Spleen (tissue), 11 donors: Measurements from ENCODE around the gene PPP1R13B. TPM values are rescaled to one million over a fixed set of nuclear protein-coding genes. Genes with fewer than 3 reads are reported as not detected.

Experiments
- DNase-seq: peaks from one replicate; pipeline ENCODE4 v3.0.0-alpha.2; 2020
- H3K27ac ChIP-seq, 8 donors: fragments of 200-600 bp; sonication (generic) in 7 of 8; 1 replicate in 4 of 8; 2 replicates in 4 of 8; pipeline versions ENCODE4 v1.5.0 to v1.8.0; 2016 to 2021; ENCODE audit warnings: inconsistent platforms in 4 of 8, mild to moderate bottlenecking in 4 of 8, moderate library complexity in 1 of 8
- H3K27me3 ChIP-seq, 7 donors: fragments of 200-600 bp; sonication (generic) in 6 of 7; replicated peaks in 1 of 7; 1 replicate in 4 of 7; 2 replicates in 3 of 7; pipeline versions ENCODE4 v1.5.0 to v1.8.0; 2016 to 2021; ENCODE audit warnings: inconsistent platforms in 3 of 7, mild to moderate bottlenecking in 1 of 7
- H3K36me3 ChIP-seq, 6 donors: fragments of 200-600 bp; sonication (generic) in 5 of 6; 1 replicate in 4 of 6; 2 replicates in 2 of 6; pipeline versions ENCODE4 v1.5.0 to v1.8.0; 2016 to 2021; ENCODE audit warnings: inconsistent platforms in 2 of 6
- H3K4me1 ChIP-seq, 6 donors: fragments of 200-600 bp; sonication (generic) in 5 of 6; 1 replicate in 3 of 6; 2 replicates in 3 of 6; pipeline versions ENCODE4 v1.5.0 to v1.8.0; 2016 to 2021; ENCODE audit warnings: inconsistent platforms in 3 of 6
- H3K4me3 ChIP-seq, 8 donors: fragments of 200-600 bp; sonication (generic) in 7 of 8; 1 replicate in 4 of 8; 2 replicates in 4 of 8; pipeline versions ENCODE4 v1.5.0 to v1.8.0; 2016 to 2021; ENCODE audit warnings: inconsistent platforms in 4 of 8, mild to moderate bottlenecking in 4 of 8, moderate library complexity in 2 of 8
- H3K9me3 ChIP-seq, 8 donors: fragments of 200-600 bp; sonication (generic) in 7 of 8; 1 replicate in 4 of 8; 2 replicates in 4 of 8; pipeline versions ENCODE4 v1.5.0 to v1.8.0; 2016 to 2021; ENCODE audit warnings: inconsistent platforms in 4 of 8
- POLR2A ChIP-seq, 3 donors: fragments of 450-650 bp; IDR thresholded peaks; one replicate each; pipeline ENCODE4 v1.5.1; 2017; ENCODE audit warnings: antibody characterized with exemption in 3 of 3, mild to moderate bottlenecking in 1 of 3
- POLR2AphosphoS5 ChIP-seq, 3 donors: sonication (generic); formaldehyde crosslinking; IDR thresholded peaks; one replicate each; pipeline ENCODE4 v1.5.1; 2017; ENCODE audit warnings: antibody characterized with exemption in 3 of 3
- WGBS, 5 donors: extraction: QIAGEN DNeasy Blood & Tissue Kit in 3 of 5; methylation state at CpG; one replicate each; pipeline versions ENCODE4 v1.1.5 to v1.1.7; 2013 to 2018; 5-methylcytosine and 5-hydroxymethylcytosine counted together
- intact Hi-C: fragments of 100-400 bp; cut with DNase I; formaldehyde crosslinking; loops from one replicate; pipeline ENCODE4 v1.15.0; 2023; ENCODE audit warnings: low total_unique reads
- polyA plus RNA-seq, 3 donors: library from polyadenylated mRNA; stranded (reverse); fragments of 200-250 nt; gene quantifications; one replicate each; pipeline ENCODE4 v1.2.1, GENCODE V29; 2013
- total RNA-seq, 7 donors: library from RNA; depleted of rRNA in 3 of 7; stranded (reverse); fragments of >200 nt in 3 of 7; fragmentation: NEBNext Ultra II Directional in 4 of 7; extraction: Animal tissue kit (Norgen Biotek cat#: 25700) in 4 of 7; gene quantifications; one replicate each; pipeline versions ENCODE4 v1.1.0 to v1.2.1, GENCODE V29; 2016 to 2021
- TF ChIP-seq, protein P1 (sequence below), 11 experiments: fragments of 200-600 bp in 7 of 11; fragments of 450-650 bp in 4 of 11; sonication (generic) in 4 of 11; IDR thresholded peaks in 8 of 11; conservative IDR thresholded peaks in 3 of 11; 1 replicate in 7 of 11; 2 replicates in 4 of 11; pipeline versions ENCODE4 v1.4.0 to v1.8.0; 2016 to 2021; ENCODE audit warnings: antibody characterized with exemption in 11 of 11, inconsistent platforms in 4 of 11, mild to moderate bottlenecking in 1 of 11
- donor health status: healthy with polysubstance abuse.
- donor health status: DM: no; HTN: no; CAD: no; lungs with moderate emphysema.
- donor health status: DM: no; HTN: no; CAD: no.
- donor health status: Bipolar disorder and iron deficiency.
- donor health status: healthy.
- donor health status: DM: no; HTN: no; CAD: no.
- donor health status: DM: yes; HTN: yes; CAD: no.

Gene PPP1R13B
- total and polyA plus RNA-seq, 10 donors = 5.7 to 95.3 (median 36.6) TPM

DNA sequence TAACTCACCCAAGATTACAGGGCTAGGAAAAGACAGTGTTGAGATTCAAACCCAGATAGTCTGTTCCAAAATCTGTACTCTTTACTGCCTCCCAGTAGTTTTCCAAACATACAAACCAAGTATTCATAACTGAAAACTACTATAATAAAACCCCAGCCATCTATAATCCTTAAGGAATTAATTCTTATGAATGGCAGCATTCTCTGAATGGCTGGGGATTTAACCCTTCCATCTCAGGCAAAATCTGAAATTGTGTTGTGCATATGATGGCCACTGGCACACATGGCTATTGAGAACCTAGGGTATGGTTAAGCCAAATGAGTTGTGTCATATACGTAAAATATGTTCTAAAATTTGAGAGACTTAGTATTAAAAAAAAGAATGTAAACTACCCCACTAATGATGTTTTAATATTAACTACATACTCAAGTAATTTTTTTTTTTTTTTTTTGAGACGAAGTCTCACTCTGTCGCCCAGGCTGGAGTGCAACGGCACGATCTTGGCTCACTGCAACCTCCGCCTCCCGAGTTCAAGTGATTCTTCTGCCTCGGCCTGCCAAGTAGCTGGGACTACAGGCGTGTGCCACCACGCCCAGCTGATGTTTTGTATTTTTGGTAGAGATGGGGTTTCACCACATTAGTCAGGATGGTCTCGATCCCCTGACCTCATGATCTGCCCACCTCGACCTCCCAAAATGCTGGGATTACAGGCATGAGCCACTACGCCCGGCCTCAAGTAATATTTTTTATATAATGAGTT lies 16.7 kb downstream of the PPP1R13B start:
- H3K4me1 ChIP-seq = peaks cover 0 to 30% (median 13%) of the 10 kb centered on the region in 6 donors
- DNase-seq = peak; percentile 19
- TF ChIP-seq POLR2A (IDR thresholded peaks at IDR 0.05) = no peak
- no peak for TF ChIP-seq POLR2AphosphoS5 (IDR thresholded peaks at IDR 0.05)
- TF ChIP-seq, protein P1, sequence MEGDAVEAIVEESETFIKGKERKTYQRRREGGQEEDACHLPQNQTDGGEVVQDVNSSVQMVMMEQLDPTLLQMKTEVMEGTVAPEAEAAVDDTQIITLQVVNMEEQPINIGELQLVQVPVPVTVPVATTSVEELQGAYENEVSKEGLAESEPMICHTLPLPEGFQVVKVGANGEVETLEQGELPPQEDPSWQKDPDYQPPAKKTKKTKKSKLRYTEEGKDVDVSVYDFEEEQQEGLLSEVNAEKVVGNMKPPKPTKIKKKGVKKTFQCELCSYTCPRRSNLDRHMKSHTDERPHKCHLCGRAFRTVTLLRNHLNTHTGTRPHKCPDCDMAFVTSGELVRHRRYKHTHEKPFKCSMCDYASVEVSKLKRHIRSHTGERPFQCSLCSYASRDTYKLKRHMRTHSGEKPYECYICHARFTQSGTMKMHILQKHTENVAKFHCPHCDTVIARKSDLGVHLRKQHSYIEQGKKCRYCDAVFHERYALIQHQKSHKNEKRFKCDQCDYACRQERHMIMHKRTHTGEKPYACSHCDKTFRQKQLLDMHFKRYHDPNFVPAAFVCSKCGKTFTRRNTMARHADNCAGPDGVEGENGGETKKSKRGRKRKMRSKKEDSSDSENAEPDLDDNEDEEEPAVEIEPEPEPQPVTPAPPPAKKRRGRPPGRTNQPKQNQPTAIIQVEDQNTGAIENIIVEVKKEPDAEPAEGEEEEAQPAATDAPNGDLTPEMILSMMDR (IDR thresholded peaks at IDR 0.05 in 8 of 11, conservative IDR thresholded peaks at IDR 0.05 in 3 of 11) = no peak
- H3K27me3 ChIP-seq = no peaks in the 10 kb centered on the region
- no peaks in the 10 kb centered on the region for H3K36me3 ChIP-seq
- 86 to 94% (median 89%) methylated on average over 14 of the region's 14 CpGs for WGBS, 5 donors
- H3K27ac ChIP-seq = no peak overlapping the region
- H3K4me3 ChIP-seq = no peak overlapping the region
- intact Hi-C loops = no loop called here
- no peaks in the 10 kb centered on the region for H3K9me3 ChIP-seq

DNA sequence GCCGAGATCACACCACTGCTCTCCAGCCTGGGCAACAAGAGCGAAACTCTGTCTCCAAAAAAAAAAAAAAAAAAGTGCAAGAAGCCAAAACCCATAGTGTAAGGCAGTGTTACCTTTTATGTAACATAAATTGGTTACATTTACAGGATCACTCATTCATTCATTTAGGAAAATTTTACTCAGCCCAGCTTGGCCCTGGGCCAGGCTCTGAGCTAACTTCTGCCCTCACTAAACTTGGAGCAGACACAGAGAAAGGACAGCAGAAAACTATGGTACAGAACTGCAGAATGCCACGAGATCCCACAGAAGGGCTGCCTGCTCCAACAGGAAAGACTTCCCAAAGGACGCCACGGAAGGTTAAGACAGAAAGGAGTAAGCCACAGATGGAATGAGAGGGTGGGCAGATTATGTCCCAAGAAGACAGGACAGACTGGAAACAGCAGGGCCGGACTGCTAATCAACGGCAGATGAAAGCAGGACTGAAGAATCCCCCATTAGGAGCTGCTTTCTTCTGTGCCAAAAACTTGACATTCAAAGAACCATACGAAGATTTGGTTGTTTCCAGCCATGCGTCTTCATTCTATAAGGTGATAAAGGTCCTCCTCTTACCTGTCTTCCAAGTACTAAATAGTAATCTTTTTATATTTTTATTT lies 18.9 kb downstream of the PPP1R13B start:
- WGBS, 5 donors = 63 to 78% (median 75%) methylated on average over 9 of the region's 9 CpGs
- Histone ChIP-seq H3K36me3 (no peaks in the 10 kb centered on the region), H3K27ac (peak overlapping the region in 3 of 8 donors; percentile 14 to 28 (median 20)), H3K27me3 (no peaks in the 10 kb centered on the region), H3K9me3 (no peaks in the 10 kb centered on the region), H3K4me3 (no peak overlapping the region), H3K4me1 (peaks cover 0 to 46% (median 16%) of the 10 kb centered on the region in 6 donors)
- TF ChIP-seq, protein P1 (IDR thresholded peaks at IDR 0.05 in 8 of 11, conservative IDR thresholded peaks at IDR 0.05 in 3 of 11) = no peak
- intact Hi-C loops = no loop called here
- DNase-seq = no peak

DNA sequence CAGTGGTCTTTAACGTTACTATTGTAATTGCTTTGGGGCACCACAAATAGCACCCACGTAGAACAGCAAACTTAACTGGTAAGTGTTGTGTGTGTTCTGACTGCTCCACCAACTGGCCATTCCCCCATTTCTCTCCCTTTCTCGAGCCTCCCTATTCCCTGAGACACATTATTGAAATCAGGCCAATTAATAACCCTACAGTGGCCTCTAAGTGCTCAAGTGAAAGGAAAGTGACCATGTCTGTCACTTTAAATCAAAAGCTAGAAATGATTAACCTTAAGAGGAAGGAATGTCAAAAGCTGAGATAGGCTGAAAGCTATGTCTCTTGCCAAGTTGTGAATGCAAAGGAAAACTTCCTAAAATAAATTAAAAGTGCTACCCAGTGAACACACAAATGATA lies 22.3 kb downstream of the PPP1R13B start:
- H3K36me3 ChIP-seq = no peaks in the 10 kb centered on the region
- intact Hi-C loops = no loop called here
- no peak overlapping the region for H3K4me3 ChIP-seq
- no peaks in the 10 kb centered on the region for H3K9me3 ChIP-seq
- H3K4me1 ChIP-seq = peaks cover 11 to 66% (median 30%) of the 10 kb centered on the region in 6 donors
- H3K27me3 ChIP-seq = no peaks in the 10 kb centered on the region
- no peak overlapping the region for H3K27ac ChIP-seq
- DNase-seq = no peak
- TF ChIP-seq, protein P1 (IDR thresholded peaks at IDR 0.05 in 8 of 11, conservative IDR thresholded peaks at IDR 0.05 in 3 of 11) = no peak
- TF ChIP-seq POLR2A (IDR thresholded peaks at IDR 0.05) = no peak
- TF ChIP-seq POLR2AphosphoS5 (IDR thresholded peaks at IDR 0.05) = no peak
- 37 to 71% (median 54%) methylated on average over 3 of the region's 3 CpGs for WGBS, 5 donors

DNA sequence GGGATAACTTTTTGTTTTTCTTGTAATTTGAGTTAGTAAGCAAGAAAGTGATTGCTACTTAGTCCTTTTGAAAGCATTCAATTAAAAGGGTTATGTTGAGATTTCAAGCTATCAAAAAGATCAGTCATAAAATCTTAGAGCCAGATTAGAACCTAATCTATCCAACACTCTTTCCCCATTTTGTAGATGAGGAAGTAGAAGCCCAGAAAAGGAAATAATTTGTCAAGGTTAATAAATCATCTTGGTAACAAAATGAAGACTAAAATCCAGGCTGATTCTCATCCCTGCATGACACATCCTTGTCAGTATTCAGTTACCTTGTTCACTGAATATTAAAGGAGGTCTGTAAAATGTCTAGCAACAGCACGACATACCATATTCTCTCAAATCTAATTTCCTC lies 26.5 kb downstream of the PPP1R13B start:
- Histone ChIP-seq H3K36me3 (no peaks in the 10 kb centered on the region), H3K4me3 (no peak overlapping the region), H3K27me3 (no peaks in the 10 kb centered on the region), H3K4me1 (peaks cover 16 to 73% (median 41%) of the 10 kb centered on the region in 6 donors), H3K27ac (peak overlapping the region in 2 of 8 donors; percentile 41 to 46), H3K9me3 (no peaks in the 10 kb centered on the region)
- WGBS, 5 donors = 12 to 19% (median 16%) methylated on average over 1 of the region's 1 CpG
- intact Hi-C loops = no loop called here
- TF ChIP-seq POLR2AphosphoS5 (IDR thresholded peaks at IDR 0.05) = no peak
- TF ChIP-seq, protein P1 (IDR thresholded peaks at IDR 0.05 in 8 of 11, conservative IDR thresholded peaks at IDR 0.05 in 3 of 11) = no peak
- TF ChIP-seq POLR2A (IDR thresholded peaks at IDR 0.05) = no peak
- no peak for DNase-seq
